ENCODE measurements around the gene TM4SF1.

GRCh38 chr3:149406244-149406752, 28.8 kb upstream of the TM4SF1 start:
- TF ChIP-seq, protein P1, sequence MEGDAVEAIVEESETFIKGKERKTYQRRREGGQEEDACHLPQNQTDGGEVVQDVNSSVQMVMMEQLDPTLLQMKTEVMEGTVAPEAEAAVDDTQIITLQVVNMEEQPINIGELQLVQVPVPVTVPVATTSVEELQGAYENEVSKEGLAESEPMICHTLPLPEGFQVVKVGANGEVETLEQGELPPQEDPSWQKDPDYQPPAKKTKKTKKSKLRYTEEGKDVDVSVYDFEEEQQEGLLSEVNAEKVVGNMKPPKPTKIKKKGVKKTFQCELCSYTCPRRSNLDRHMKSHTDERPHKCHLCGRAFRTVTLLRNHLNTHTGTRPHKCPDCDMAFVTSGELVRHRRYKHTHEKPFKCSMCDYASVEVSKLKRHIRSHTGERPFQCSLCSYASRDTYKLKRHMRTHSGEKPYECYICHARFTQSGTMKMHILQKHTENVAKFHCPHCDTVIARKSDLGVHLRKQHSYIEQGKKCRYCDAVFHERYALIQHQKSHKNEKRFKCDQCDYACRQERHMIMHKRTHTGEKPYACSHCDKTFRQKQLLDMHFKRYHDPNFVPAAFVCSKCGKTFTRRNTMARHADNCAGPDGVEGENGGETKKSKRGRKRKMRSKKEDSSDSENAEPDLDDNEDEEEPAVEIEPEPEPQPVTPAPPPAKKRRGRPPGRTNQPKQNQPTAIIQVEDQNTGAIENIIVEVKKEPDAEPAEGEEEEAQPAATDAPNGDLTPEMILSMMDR (IDR thresholded peaks at IDR 0.05; ENCODE audit: low read length), result no peak
- TF ChIP-seq EZH2phosphoT487 (IDR thresholded peaks at IDR 0.05; ENCODE audit: low read length) (no peak), EZH2 (optimal IDR thresholded peaks at IDR 0.05; ENCODE audit: low read depth, low read length) (no peak)

Data from MM.1S (cell line).